Stimulated activated CD8-positive, alpha-beta memory T cell treated with anti-CD3 and anti-CD28 coated beads, Interleukin-7, amount 100 ng/mL, for 24 hours (primary cell): ENCODE data around the gene PHLDA2.
"Not testable (repeated sequence)": the region's sequence is repeated elsewhere in the genome, so short reads cannot be mapped to it uniquely, and the experiment has no call there.

Experiments
- DNase-seq: peaks from one replicate; pipeline ENCODE4 v3.0.0-alpha.2; 2020; ENCODE audit warnings: low read depth

Gene PHLDA2

GRCh38 chr11:2945031-2945756 lies 16.0 kb upstream of the PHLDA2 start:
- DNase-seq: no peak

GRCh38 chr11:2944530-2944929 lies 15.3 kb upstream of the PHLDA2 start:
- DNase-seq: no peak

DNA sequence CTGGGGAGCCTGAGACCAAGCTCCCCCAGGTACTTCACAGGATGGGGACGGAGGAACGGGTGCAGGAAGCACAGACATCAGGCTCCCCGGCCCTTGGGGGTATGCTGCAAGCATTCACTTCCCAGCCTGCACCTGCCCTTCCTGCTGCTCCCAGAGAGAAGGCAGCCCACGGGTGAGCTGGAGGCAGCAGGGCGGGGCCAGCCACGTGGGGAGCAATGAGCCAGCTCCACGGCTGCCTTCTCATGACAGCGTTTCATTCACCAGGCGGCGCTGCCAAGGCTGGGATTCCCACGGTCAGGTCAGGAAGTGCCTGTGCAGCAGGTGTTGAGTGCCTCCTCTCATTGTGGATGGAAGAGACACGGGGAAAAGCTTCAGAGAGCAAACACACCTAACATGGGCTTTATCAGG lies 14.5 kb upstream of the PHLDA2 start:
- no peak for DNase-seq

- no peak for DNase-seq
These were observed 13.9 kb upstream of the PHLDA2 start for GRCh38 chr11:2942872-2943710.

DNA sequence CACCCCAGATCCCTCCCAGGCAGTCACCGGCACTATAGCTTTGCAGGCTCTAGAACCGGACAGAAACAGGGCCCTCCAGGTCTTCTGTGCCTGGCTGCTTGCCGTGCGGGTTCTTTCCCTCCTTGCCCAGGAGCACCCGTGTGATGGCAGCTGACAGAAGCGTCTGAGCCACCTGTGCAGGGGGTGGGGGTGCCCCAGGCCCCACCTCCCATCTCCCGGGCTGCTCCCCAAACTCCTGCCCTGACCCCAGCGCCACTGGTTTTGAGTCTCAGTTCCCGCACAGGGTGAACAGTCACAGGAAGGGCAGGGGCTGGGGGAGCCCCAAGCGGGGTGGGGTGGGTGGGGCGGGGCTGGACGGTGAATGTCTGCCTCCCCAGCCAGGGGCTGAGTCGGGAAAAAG lies 13.2 kb upstream of the PHLDA2 start:
- DNase-seq: no peak

GRCh38 chr11:2940921-2941821 lies 12.0 kb upstream of the PHLDA2 start:
- no peak for DNase-seq

GRCh38 chr11:2940147-2940920 lies 11.1 kb upstream of the PHLDA2 start:
- no peak for DNase-seq

GRCh38 chr11:2938458-2939418 lies 9.5 kb upstream of the PHLDA2 start:
- not testable (repeated sequence) for DNase-seq

GRCh38 chr11:2937641-2938457 lies 8.6 kb upstream of the PHLDA2 start:
- not testable (repeated sequence) for DNase-seq

DNA sequence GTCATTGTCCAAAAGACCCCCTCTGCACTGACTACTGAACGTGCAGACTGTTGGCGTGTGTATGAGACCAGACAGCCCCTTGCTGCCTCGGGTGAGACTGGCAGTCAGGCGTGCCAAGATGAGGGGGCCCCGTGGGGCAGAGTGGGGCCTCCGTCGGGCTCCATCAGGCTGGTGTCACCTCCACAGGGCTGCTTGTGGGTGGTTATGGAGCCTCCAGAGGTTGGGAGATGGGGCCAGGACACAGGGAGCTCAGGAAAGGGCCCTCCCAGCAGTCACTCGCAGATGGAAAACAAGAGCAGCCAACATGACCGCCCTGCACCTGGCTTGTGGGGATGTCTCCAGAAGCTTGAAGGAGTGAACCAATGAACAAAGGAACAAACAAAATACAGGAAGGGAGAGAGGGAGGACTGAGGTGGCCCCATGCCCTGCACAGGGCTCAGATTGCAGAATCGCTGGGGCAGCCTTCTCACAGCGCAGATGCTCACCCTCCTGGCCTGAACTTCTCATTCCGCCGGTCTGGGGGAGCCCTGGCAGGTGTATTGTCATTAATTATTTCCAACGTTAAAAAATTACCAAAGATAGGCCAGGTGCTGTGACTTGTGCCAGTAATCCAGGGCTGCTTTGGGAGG lies 5.5 kb upstream of the PHLDA2 start:
- no peak for DNase-seq

- no peak for DNase-seq
These were observed 4.9 kb upstream of the PHLDA2 start for GRCh38 chr11:2934021-2934550.

- no peak for DNase-seq
These were observed 4.3 kb upstream of the PHLDA2 start for GRCh38 chr11:2933375-2934020.

GRCh38 chr11:2932850-2933251 lies 3.6 kb upstream of the PHLDA2 start:
- DNase-seq: no peak

- no peak for DNase-seq
These were observed 2.8 kb upstream of the PHLDA2 start for GRCh38 chr11:2931771-2932738.

GRCh38 chr11:2931420-2931746 lies 2.2 kb upstream of the PHLDA2 start:
- DNase-seq: no peak

GRCh38 chr11:2930704-2931419 lies 1.6 kb upstream of the PHLDA2 start:
- DNase-seq: no peak
